ENCODE measurements around the gene MGA. TPM values are rescaled to one million over a fixed set of nuclear protein-coding genes. Genes with fewer than 3 reads are reported as not detected.

Gene MGA
- total RNA-seq, 1 donor from 2014 or later = 58.3 TPM

- POLR2A ChIA-PET = no interaction called here
Measured at GRCh38 chr15:41806291-41807181, 146.3 kb downstream of the MGA start.

GRCh38 chr15:41809121-41809520 is 148.9 kb downstream of the MGA start:
- H3K9me3 Mint-ChIP-seq = no peaks in the 10 kb centered on the region
- DNase-seq (no peak), ATAC-seq (ENCODE audit: low read depth) (no peak)
- CTCF ChIA-PET = interaction anchor here (3.3 to 6.4 kb wide), 4 partner anchors 34 to 205 kb away, joined by 30 to 309 read pairs (median 39); partner anchors contain the start of gene MAPKBP1
- intact Hi-C loops (cut with micrococcal nuclease) = no loop called here
- no peak overlapping the region for H3K4me3 Mint-ChIP-seq
- no peaks in the 10 kb centered on the region for H3K27me3 Mint-ChIP-seq
- H3K27ac Mint-ChIP-seq = no peak overlapping the region
- TF ChIP-seq, protein P1, sequence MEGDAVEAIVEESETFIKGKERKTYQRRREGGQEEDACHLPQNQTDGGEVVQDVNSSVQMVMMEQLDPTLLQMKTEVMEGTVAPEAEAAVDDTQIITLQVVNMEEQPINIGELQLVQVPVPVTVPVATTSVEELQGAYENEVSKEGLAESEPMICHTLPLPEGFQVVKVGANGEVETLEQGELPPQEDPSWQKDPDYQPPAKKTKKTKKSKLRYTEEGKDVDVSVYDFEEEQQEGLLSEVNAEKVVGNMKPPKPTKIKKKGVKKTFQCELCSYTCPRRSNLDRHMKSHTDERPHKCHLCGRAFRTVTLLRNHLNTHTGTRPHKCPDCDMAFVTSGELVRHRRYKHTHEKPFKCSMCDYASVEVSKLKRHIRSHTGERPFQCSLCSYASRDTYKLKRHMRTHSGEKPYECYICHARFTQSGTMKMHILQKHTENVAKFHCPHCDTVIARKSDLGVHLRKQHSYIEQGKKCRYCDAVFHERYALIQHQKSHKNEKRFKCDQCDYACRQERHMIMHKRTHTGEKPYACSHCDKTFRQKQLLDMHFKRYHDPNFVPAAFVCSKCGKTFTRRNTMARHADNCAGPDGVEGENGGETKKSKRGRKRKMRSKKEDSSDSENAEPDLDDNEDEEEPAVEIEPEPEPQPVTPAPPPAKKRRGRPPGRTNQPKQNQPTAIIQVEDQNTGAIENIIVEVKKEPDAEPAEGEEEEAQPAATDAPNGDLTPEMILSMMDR (IDR thresholded peaks at IDR 0.05) = no peak
- POLR2A ChIA-PET = interaction anchor here (0.9 to 4.3 kb wide), 2 partner anchors 26 to 35 kb away, joined by 3 to 49 read pairs; partner anchors contain the start of gene MAPKBP1
- peaks cover 17% of the 10 kb centered on the region for H3K36me3 Mint-ChIP-seq (ENCODE audit: low read depth)
- H3K4me1 Mint-ChIP-seq = peaks cover 11% of the 10 kb centered on the region

More at GRCh38 chr15:41806291-41807181, 146.3 kb downstream of the MGA start:
- intact Hi-C loops (cut with micrococcal nuclease) = no loop called here
- TF ChIP-seq, protein P1 (IDR thresholded peaks at IDR 0.05) = no peak
- Mint-ChIP-seq H3K4me3 (no peak overlapping the region), H3K36me3 (ENCODE audit: low read depth) (peaks cover 13% of the 10 kb centered on the region), H3K27ac (no peak overlapping the region), H3K27me3 (no peaks in the 10 kb centered on the region), H3K9me3 (no peaks in the 10 kb centered on the region), H3K4me1 (peaks cover 10% of the 10 kb centered on the region)
- ATAC-seq (ENCODE audit: low read depth) (no peak), DNase-seq (no peak)
- CTCF ChIA-PET = interaction anchor here (2.5 kb wide), 1 partner anchor 34 kb away, joined by 17 read pairs; the partner anchor contains the start of gene MAPKBP1

GRCh38 chr15:41809526-41810220 is 149.5 kb downstream of the MGA start:
- no peak for ATAC-seq (ENCODE audit: low read depth)

DNA sequence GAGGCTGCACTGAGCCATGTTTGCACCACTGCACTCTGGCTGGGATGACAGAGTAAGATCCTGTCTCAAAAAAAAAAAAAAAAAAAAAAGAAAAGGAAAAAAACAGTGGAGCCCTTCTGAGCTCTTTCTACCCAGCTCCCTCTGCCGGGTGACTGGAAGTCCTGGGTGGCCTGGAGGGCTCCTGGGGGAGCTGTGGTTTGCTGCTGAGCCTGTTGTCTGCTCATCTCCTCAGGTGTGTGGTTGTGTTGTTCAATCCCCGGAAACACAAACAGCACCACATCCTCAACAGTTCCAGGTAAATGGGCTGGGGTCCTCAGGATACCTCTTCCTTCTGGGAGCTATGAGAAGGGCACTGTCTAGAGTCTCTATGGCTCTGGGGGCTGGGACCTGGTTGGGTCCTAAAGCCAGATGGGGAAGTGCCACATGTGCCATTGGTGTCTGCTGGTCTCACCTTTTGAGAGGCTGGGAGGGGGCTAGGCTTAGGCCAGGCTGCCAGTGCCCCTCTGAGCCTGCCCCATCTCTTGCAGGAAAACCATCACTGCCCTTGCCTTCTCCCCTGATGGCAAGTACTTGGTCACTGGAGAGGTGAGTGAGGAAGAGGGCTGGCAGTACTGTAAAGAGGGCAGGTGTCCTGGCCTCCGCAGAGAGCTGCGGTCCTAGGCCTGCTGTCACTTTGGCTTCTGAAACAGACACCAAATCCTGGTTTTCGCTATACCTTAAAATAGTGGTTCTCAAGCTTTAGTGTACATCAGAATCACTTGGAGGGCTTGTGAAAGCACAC is 150.6 kb downstream of the MGA start:
- intact Hi-C loops (cut with micrococcal nuclease) = loop anchor here (1.0 to 2.0 kb wide), 7 partner anchors 22 to 907 kb away; no protein-coding TSS in a partner anchor
- peaks cover 11% of the 10 kb centered on the region for H3K4me1 Mint-ChIP-seq
- no peak overlapping the region for H3K27ac Mint-ChIP-seq
- H3K4me3 Mint-ChIP-seq = no peak overlapping the region
- no peaks in the 10 kb centered on the region for H3K27me3 Mint-ChIP-seq
- DNase-seq = no peak
- ChIA-PET POLR2A (interaction anchor here (0.5 to 4.3 kb wide), 4 partner anchors 8 to 271 kb away, joined by 3 to 49 read pairs (median 4); partner anchors contain the start of gene MAPKBP1), CTCF (interaction anchor here (0.7 to 6.4 kb wide), 19 partner anchors 8 to 345 kb away, joined by 3 to 309 read pairs (median 5); partner anchors contain the start of gene MAPKBP1)
- TF ChIP-seq, protein P1 (IDR thresholded peaks at IDR 0.05) = no peak
- no peaks in the 10 kb centered on the region for H3K9me3 Mint-ChIP-seq
- ATAC-seq (ENCODE audit: low read depth) = no peak
- peaks cover 26% of the 10 kb centered on the region for H3K36me3 Mint-ChIP-seq (ENCODE audit: low read depth)

More at GRCh38 chr15:41809526-41810220, 149.5 kb downstream of the MGA start:
- ChIA-PET POLR2A (interaction anchor here (0.9 to 4.3 kb wide), 2 partner anchors 27 to 36 kb away, joined by 3 to 49 read pairs; partner anchors contain the start of gene MAPKBP1), CTCF (interaction anchor here (0.6 to 6.4 kb wide), 11 partner anchors 10 to 344 kb away, joined by 3 to 309 read pairs (median 8); partner anchors contain the start of gene MAPKBP1)
- intact Hi-C loops (cut with micrococcal nuclease) = loop anchor here (2.0 kb wide), 1 partner anchor 21 kb away; no protein-coding TSS in a partner anchor
- H3K36me3 Mint-ChIP-seq (ENCODE audit: low read depth) = peaks cover 16% of the 10 kb centered on the region
- H3K4me3 Mint-ChIP-seq = no peak overlapping the region
- no peaks in the 10 kb centered on the region for H3K27me3 Mint-ChIP-seq
- no peak for DNase-seq
- no peak overlapping the region for H3K27ac Mint-ChIP-seq
- TF ChIP-seq, protein P1 (IDR thresholded peaks at IDR 0.05) = no peak
- peaks cover 11% of the 10 kb centered on the region for H3K4me1 Mint-ChIP-seq
- H3K9me3 Mint-ChIP-seq = no peaks in the 10 kb centered on the region
